GM23248 (cell line): ENCODE measurements around the gene PPT2. TPM values are rescaled to one million over a fixed set of nuclear protein-coding genes. Genes with fewer than 3 reads are reported as not detected.

Experiments used
- DNase-seq: peaks from one replicate; pipeline ENCODE4 v3.0.0-alpha.2; 2015
- H2AFZ ChIP-seq: fragments of 200-600 bp; sonication (generic); 2 replicates; pipeline ENCODE4 v1.6.1; 2016; ENCODE audit warnings: antibody characterized with exemption
- H3F3A ChIP-seq: fragments of 200-600 bp; sonication (generic); 2 replicates; pipeline ENCODE4 v1.6.1; 2016; ENCODE audit warnings: mild to moderate bottlenecking, antibody characterized with exemption, mixed run types; ENCODE audit not compliant: insufficient read depth
- H3K27ac ChIP-seq: fragments of 200-600 bp; sonication (generic); 2 replicates; pipeline ENCODE4 v1.5.1; 2016; ENCODE audit warnings: mild to moderate bottlenecking
- H3K27me3 ChIP-seq: fragments of 200-600 bp; sonication (generic); replicated peaks from 2 replicates; pipeline ENCODE4 v1.6.1; 2016; ENCODE audit warnings: mild to moderate bottlenecking; ENCODE audit not compliant: insufficient read depth
- H3K36me3 ChIP-seq: fragments of 200-600 bp; sonication (generic); 2 replicates; pipeline ENCODE4 v1.6.1; 2016; ENCODE audit warnings: low read depth, mild to moderate bottlenecking
- H3K4me1 ChIP-seq: fragments of 200-600 bp; sonication (generic); 2 replicates; pipeline ENCODE4 v1.6.1; 2016; ENCODE audit warnings: mild to moderate bottlenecking; ENCODE audit not compliant: insufficient read depth
- H3K4me2 ChIP-seq: fragments of 200-600 bp; sonication (generic); one replicate; pipeline ENCODE4 v1.6.1; 2016; ENCODE audit warnings: mild to moderate bottlenecking; ENCODE audit not compliant: unreplicated experiment
- H3K4me3 ChIP-seq: fragments of 200-600 bp; sonication (generic); 2 replicates; pipeline ENCODE4 v1.5.1; 2016; ENCODE audit warnings: mild to moderate bottlenecking
- H3K79me2 ChIP-seq: fragments of 200-600 bp; sonication (generic); 2 replicates; pipeline ENCODE4 v1.6.1; 2016; ENCODE audit warnings: mild to moderate bottlenecking; ENCODE audit not compliant: insufficient read depth
- H3K9ac ChIP-seq: fragments of 200-600 bp; sonication (generic); 2 replicates; pipeline ENCODE4 v1.6.1; 2016; ENCODE audit warnings: mild to moderate bottlenecking
- H3K9me2 ChIP-seq: fragments of 200-600 bp; sonication (generic); 2 replicates; pipeline ENCODE4 v1.6.1; 2016; ENCODE audit warnings: mixed run types, mild to moderate bottlenecking, moderate library complexity; ENCODE audit not compliant: insufficient read depth
- H3K9me3 ChIP-seq: fragments of 200-600 bp; sonication (generic); one replicate; pipeline ENCODE4 v1.6.1; 2017; ENCODE audit warnings: low read depth
- H4K20me1 ChIP-seq: fragments of 200-600 bp; sonication (generic); 2 replicates; pipeline ENCODE4 v1.6.0; 2016; ENCODE audit not compliant: insufficient read depth
- EZH2 ChIP-seq: fragments of 200-600 bp; sonication (generic); IDR thresholded peaks from 2 replicates; pipeline ENCODE4 v1.6.1; 2018; ENCODE audit warnings: antibody characterized with exemption, mild to moderate bottlenecking; ENCODE audit not compliant: insufficient read depth, poor library complexity, severe bottlenecking
- EZH2phosphoT487 ChIP-seq: fragments of 200-600 bp; sonication (generic); IDR thresholded peaks from 2 replicates; pipeline ENCODE4 v1.6.1; 2018; ENCODE audit warnings: antibody characterized with exemption, moderate library complexity, mild to moderate bottlenecking, low read depth; ENCODE audit not compliant: insufficient read depth
- WGBS, 2 experiments: methylation state at CpG; one replicate each; pipeline ENCODE4 v1.1.6; 2015 to 2017; ENCODE audit warnings: low lambda C conversion rate in 2 of 2, low coverage in 1 of 2; ENCODE audit errors: missing lambda C conversion rate in 2 of 2; 5-methylcytosine and 5-hydroxymethylcytosine counted together
- in situ Hi-C: fragments of 300-500 bp; cut with MboI; formaldehyde crosslinking; loops from 2 replicates; pipeline ENCODE4 v1.15.0; 2020
- polyA plus RNA-seq: library from polyadenylated mRNA; unstranded; fragments of >200 nt; fragmentation: Nextera tagmentation; extraction: Ambion mirVana; gene quantifications from 2 replicates; pipeline ENCODE4 v1.2.1, GENCODE V29; 2016
- total RNA-seq: library from RNA; depleted of rRNA; stranded (reverse); fragments of >200 nt; shearing (Covaris generic); gene quantifications from 2 replicates; pipeline ENCODE4 v1.2.3, GENCODE V29; 2014

Gene PPT2
- total and polyA plus RNA-seq, 2 experiments from 2014 or later = 10.3 to 12.8 TPM

GRCh38 chr6:32111424-32112066 lies 42.4 kb upstream of the PPT2 start:
- in situ Hi-C loops = no loop called here
- Histone ChIP-seq H3K9me2 (no peaks in the 10 kb centered on the region), H3K79me2 (no peaks in the 10 kb centered on the region), H3K9me3 (no peaks in the 10 kb centered on the region), H4K20me1 (no peaks in the 10 kb centered on the region), H3K9ac (peak overlapping the region; percentile 22; the same call in 1 of the 2 replicates), H3K4me3 (no peak overlapping the region), H3K4me2 (no peak overlapping the region), H3K4me1 (peaks cover 61% of the 10 kb centered on the region), H3F3A (peaks cover 20% of the 10 kb centered on the region), H3K36me3 (no peaks in the 10 kb centered on the region; the same call in 1 of the 2 replicates), H3K27me3 (no peaks in the 10 kb centered on the region), H3K27ac (no peak overlapping the region), H2AFZ (no peak overlapping the region)
- TF ChIP-seq EZH2phosphoT487 (no peak), EZH2 (no peak)
- DNase-seq = no peak
- WGBS, 2 experiments = 52 to 53% methylated on average over 7 of the region's 7 CpGs

- H3K9ac ChIP-seq = peak overlapping the region; percentile 22; the same call in 1 of the 2 replicates
- H3K9me3 ChIP-seq = no peaks in the 10 kb centered on the region
- H3K4me3 ChIP-seq = no peak overlapping the region
- DNase-seq = peak; percentile 46
- H3K9me2 ChIP-seq = no peaks in the 10 kb centered on the region
- peaks cover 57% of the 10 kb centered on the region for H3K4me1 ChIP-seq
- TF ChIP-seq EZH2 (no peak), EZH2phosphoT487 (no peak)
- H3K4me2 ChIP-seq = no peak overlapping the region
- no peaks in the 10 kb centered on the region for H4K20me1 ChIP-seq
- no peak overlapping the region for H2AFZ ChIP-seq
- H3K79me2 ChIP-seq = no peaks in the 10 kb centered on the region
- H3K27ac ChIP-seq = peak overlapping the region; percentile 98
- H3F3A ChIP-seq = peaks cover 20% of the 10 kb centered on the region
- 31 to 47% methylated on average over 9 of the region's 9 CpGs for WGBS, 2 experiments
- H3K36me3 ChIP-seq = no peaks in the 10 kb centered on the region; the same call in 1 of the 2 replicates
- in situ Hi-C loops = no loop called here
- H3K27me3 ChIP-seq = no peaks in the 10 kb centered on the region
These were observed 41.4 kb upstream of the PPT2 start for GRCh38 chr6:32112431-32112980.

GRCh38 chr6:32113386-32114352 lies 40.3 kb upstream of the PPT2 start:
- H3F3A ChIP-seq = peaks cover 16% of the 10 kb centered on the region
- H4K20me1 ChIP-seq = no peaks in the 10 kb centered on the region
- no peaks in the 10 kb centered on the region for H3K27me3 ChIP-seq
- H3K4me3 ChIP-seq = no peak overlapping the region
- no peaks in the 10 kb centered on the region for H3K79me2 ChIP-seq
- H3K9me2 ChIP-seq = no peaks in the 10 kb centered on the region
- peaks cover 45% of the 10 kb centered on the region for H3K4me1 ChIP-seq
- no peaks in the 10 kb centered on the region for H3K9me3 ChIP-seq
- in situ Hi-C loops = no loop called here
- TF ChIP-seq EZH2phosphoT487 (no peak), EZH2 (no peak)
- peak overlapping the region; percentile 71 for H3K4me2 ChIP-seq
- peak overlapping the region; percentile 82 for H3K9ac ChIP-seq
- DNase-seq = peak; percentile 98
- 51 to 54% methylated on average over 9 of the region's 9 CpGs for WGBS, 2 experiments
- no peak overlapping the region for H2AFZ ChIP-seq
- H3K36me3 ChIP-seq = no peaks in the 10 kb centered on the region; the same call in none of the 2 replicates
- H3K27ac ChIP-seq = peak overlapping the region; percentile 98

GRCh38 chr6:32114796-32115195 lies 39.1 kb upstream of the PPT2 start:
- H3K9ac ChIP-seq = peak overlapping the region; percentile 82
- no peaks in the 10 kb centered on the region; the same call in none of the 2 replicates for H3K36me3 ChIP-seq
- H3K79me2 ChIP-seq = no peaks in the 10 kb centered on the region
- in situ Hi-C loops = no loop called here
- no peaks in the 10 kb centered on the region for H3K9me3 ChIP-seq
- H3K4me3 ChIP-seq = peak overlapping the region; percentile 31; the same call in 1 of the 2 replicates
- H3K27ac ChIP-seq = peak overlapping the region; percentile 98
- WGBS, 2 experiments = 11 to 13% methylated on average over 8 of the region's 8 CpGs
- peaks cover 45% of the 10 kb centered on the region for H3K4me1 ChIP-seq
- H3F3A ChIP-seq = peaks cover 25% of the 10 kb centered on the region
- no peaks in the 10 kb centered on the region for H4K20me1 ChIP-seq
- TF ChIP-seq EZH2 (no peak), EZH2phosphoT487 (no peak)
- peak; percentile 98 for DNase-seq
- H3K9me2 ChIP-seq = no peaks in the 10 kb centered on the region
- no peak overlapping the region for H2AFZ ChIP-seq
- peak overlapping the region; percentile 56 for H3K4me2 ChIP-seq
- no peaks in the 10 kb centered on the region for H3K27me3 ChIP-seq
